ENCODE data around the gene C1QA. TPM values are rescaled to one million over a fixed set of nuclear protein-coding genes. Genes with fewer than 3 reads are reported as not detected.

The C1QA gene
- total RNA-seq, 6 experiments from 2014 or later = not detected

DNA sequence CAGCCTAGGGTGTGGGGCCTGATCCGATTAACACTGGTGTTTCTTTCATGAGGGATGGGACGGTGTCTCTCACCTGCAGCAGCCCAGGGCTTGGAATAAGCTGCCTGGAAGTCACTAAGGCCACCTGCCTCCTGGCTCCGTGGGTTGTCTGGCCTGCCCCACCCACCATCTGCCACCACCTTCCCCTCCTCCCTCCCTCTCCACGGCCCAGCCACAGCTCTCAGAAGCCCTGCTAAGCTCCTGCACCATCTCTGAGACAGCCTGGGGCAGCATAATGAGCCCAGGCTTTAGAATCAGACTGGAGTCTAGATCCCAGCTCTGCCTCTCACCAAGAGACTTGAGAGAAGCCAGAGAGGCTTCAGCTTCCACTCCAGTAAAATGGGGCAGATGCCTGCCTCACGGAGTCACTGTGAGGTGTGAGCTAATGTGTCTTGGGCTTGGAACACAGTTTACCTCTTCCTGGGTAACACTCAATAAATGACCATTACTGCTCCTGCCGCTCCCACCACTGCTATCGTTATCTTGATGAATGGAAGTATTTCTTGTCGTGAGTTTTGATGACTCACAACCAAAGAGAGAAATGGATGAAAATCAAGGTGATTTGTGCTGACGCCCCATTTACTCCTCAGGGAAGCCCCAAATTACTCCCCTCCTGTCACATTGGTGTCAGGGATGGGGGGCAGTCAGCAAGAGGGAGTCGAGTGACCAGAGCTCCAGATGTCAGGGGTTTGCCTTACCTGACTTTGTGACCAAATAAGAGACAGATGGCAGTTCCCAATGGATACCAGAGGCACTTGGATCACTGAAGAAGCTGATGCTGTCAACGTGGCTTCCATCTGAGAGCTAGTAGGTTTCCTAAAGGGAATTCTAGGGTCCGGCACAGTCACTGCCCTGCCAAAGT, 23.5 kb upstream of the C1QA start:
- no peaks in the 10 kb centered on the region for H3K9me3 Mint-ChIP-seq
- no peak overlapping the region for H3K27ac Mint-ChIP-seq
- H3K4me1 Mint-ChIP-seq (ENCODE audit: low read depth) = no peaks in the 10 kb centered on the region
- peaks cover 59% of the 10 kb centered on the region for H3K27me3 Mint-ChIP-seq (ENCODE audit: insufficient read depth)
- H3K36me3 Mint-ChIP-seq (ENCODE audit: low read depth) = no peaks in the 10 kb centered on the region
- TF ChIP-seq, protein P1, sequence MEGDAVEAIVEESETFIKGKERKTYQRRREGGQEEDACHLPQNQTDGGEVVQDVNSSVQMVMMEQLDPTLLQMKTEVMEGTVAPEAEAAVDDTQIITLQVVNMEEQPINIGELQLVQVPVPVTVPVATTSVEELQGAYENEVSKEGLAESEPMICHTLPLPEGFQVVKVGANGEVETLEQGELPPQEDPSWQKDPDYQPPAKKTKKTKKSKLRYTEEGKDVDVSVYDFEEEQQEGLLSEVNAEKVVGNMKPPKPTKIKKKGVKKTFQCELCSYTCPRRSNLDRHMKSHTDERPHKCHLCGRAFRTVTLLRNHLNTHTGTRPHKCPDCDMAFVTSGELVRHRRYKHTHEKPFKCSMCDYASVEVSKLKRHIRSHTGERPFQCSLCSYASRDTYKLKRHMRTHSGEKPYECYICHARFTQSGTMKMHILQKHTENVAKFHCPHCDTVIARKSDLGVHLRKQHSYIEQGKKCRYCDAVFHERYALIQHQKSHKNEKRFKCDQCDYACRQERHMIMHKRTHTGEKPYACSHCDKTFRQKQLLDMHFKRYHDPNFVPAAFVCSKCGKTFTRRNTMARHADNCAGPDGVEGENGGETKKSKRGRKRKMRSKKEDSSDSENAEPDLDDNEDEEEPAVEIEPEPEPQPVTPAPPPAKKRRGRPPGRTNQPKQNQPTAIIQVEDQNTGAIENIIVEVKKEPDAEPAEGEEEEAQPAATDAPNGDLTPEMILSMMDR (IDR thresholded peaks at IDR 0.05) = no peak
- H3K4me3 Mint-ChIP-seq = no peak overlapping the region
- DNase-seq = no peak

DNA sequence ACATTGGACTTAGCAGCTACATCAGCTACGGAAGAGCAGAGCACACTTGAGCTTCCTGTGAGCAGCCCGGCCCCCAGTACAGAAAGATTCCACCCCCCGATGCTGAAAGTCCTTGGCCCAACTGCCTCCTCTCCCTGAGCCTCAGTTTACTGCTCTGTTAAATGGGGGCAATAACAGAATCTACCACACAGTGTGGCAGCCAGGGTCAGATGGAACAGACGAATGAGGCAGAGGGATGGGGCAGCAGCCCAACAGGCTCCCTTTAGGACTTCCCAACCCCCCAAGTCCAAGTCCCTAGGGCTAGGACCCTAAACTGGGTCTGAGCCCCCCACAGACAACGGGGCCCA, 22.9 kb upstream of the C1QA start:
- TF ChIP-seq, protein P1 (IDR thresholded peaks at IDR 0.05) = no peak
- no peak for DNase-seq
- Mint-ChIP-seq H3K27ac (no peak overlapping the region), H3K27me3 (ENCODE audit: insufficient read depth) (peaks cover 56% of the 10 kb centered on the region), H3K36me3 (ENCODE audit: low read depth) (no peaks in the 10 kb centered on the region), H3K4me1 (ENCODE audit: low read depth) (no peaks in the 10 kb centered on the region), H3K4me3 (no peak overlapping the region), H3K9me3 (no peaks in the 10 kb centered on the region)

DNA sequence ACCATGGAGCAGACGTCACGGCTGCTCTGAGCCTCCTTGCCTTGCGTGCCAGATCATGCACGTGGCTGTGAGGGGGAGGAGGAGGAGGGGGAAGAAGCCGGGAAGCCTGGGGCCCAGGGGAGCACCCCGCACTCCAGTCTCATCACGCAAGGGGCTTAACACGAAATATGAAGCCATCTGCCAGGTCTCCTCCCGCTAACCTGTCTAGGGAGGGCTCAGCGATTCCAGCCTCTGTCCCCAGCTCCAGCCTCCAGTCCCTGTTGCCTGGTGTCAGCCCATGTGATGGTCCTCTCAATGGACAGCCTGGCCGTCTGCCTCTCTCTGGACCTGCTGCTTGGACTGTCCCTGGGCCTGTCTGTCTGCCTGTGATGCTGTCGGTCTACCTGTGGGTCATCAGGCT, 22.5 kb upstream of the C1QA start:
- Mint-ChIP-seq H3K4me1 (ENCODE audit: low read depth) (no peaks in the 10 kb centered on the region), H3K9me3 (no peaks in the 10 kb centered on the region), H3K27ac (no peak overlapping the region), H3K36me3 (ENCODE audit: low read depth) (no peaks in the 10 kb centered on the region), H3K4me3 (no peak overlapping the region), H3K27me3 (ENCODE audit: insufficient read depth) (peaks cover 56% of the 10 kb centered on the region)
- TF ChIP-seq, protein P1 (IDR thresholded peaks at IDR 0.05) = no peak
- DNase-seq = no peak

GRCh38 chr1:22615886-22616285, 20.5 kb upstream of the C1QA start:
- no peaks in the 10 kb centered on the region for H3K36me3 Mint-ChIP-seq (ENCODE audit: low read depth)
- DNase-seq = no peak
- H3K9me3 Mint-ChIP-seq = no peaks in the 10 kb centered on the region
- no peak overlapping the region for H3K4me3 Mint-ChIP-seq
- no peaks in the 10 kb centered on the region for H3K4me1 Mint-ChIP-seq (ENCODE audit: low read depth)
- H3K27me3 Mint-ChIP-seq (ENCODE audit: insufficient read depth) = peaks cover 56% of the 10 kb centered on the region
- TF ChIP-seq, protein P1 (IDR thresholded peaks at IDR 0.05) = no peak
- no peak overlapping the region for H3K27ac Mint-ChIP-seq

GRCh38 chr1:22616571-22616970, 19.9 kb upstream of the C1QA start:
- DNase-seq = no peak
- Mint-ChIP-seq H3K36me3 (ENCODE audit: low read depth) (no peaks in the 10 kb centered on the region), H3K4me3 (no peak overlapping the region), H3K4me1 (ENCODE audit: low read depth) (no peaks in the 10 kb centered on the region), H3K27me3 (ENCODE audit: insufficient read depth) (peaks cover 56% of the 10 kb centered on the region), H3K9me3 (no peaks in the 10 kb centered on the region), H3K27ac (no peak overlapping the region)
- TF ChIP-seq, protein P1 (IDR thresholded peaks at IDR 0.05) = no peak

Data from HFFc6 (cell line).